GM12891 (cell line): ENCODE data around the gene ZBTB22.

Source experiments
- DNase-seq: peaks from one replicate; pipeline ENCODE4 v3.0.0; 2011; ENCODE audit warnings: low spot score; ENCODE audit not compliant: insufficient read length
- FAIRE-seq: peaks from 2 replicates; lab custom pipeline; 2011; peaks lifted over from hg19 to GRCh38; lab: Jason Lieb, UNC
- PAX5 ChIP-seq: IDR thresholded peaks from 2 replicates; pipeline ENCODE4 v1.6.1; 2011; ENCODE audit warnings: low read length, moderate library complexity, mild to moderate bottlenecking; ENCODE audit not compliant: insufficient read depth, severe bottlenecking
- POLR2A ChIP-seq: IDR thresholded peaks from 2 replicates; pipeline ENCODE4 v1.6.1; 2011; ENCODE audit warnings: low read depth, low read length, control low read depth
- POLR2AphosphoS5 ChIP-seq: IDR thresholded peaks from 2 replicates; pipeline ENCODE4 v1.6.1; 2011; ENCODE audit warnings: low read depth, low read length, control low read depth
- POU2F2 ChIP-seq: IDR thresholded peaks from 2 replicates; pipeline ENCODE4 v1.6.1; 2011; ENCODE audit warnings: low read depth, mild to moderate bottlenecking, control low read depth, low read length, moderate library complexity
- SPI1 ChIP-seq: IDR thresholded peaks from 2 replicates; pipeline ENCODE4 v1.6.1; 2011; ENCODE audit warnings: low read depth, low read length, control low read depth
- TAF1 ChIP-seq: IDR thresholded peaks from 2 replicates; pipeline ENCODE4 v1.6.1; 2011; ENCODE audit warnings: low read depth, low read length, control low read depth

The ZBTB22 gene

GRCh38 chr6:33271117-33271467 lies 46.5 kb downstream of the ZBTB22 start:
- FAIRE-seq (peak; percentile 59), DNase-seq (no peak)
- TF ChIP-seq SPI1: no peak
- TF ChIP-seq POLR2AphosphoS5: no peak
- TF ChIP-seq TAF1: no peak
- no peak for TF ChIP-seq POU2F2
- no peak for TF ChIP-seq POLR2A
- TF ChIP-seq PAX5: no peak
